GM10266 (cell line): ENCODE results near the gene MKS1.

ENCODE experiments used
- DNase-seq: peaks from one replicate; pipeline ENCODE4 v3.0.0; 2012; ENCODE audit errors: extremely low spot score
- TF ChIP-seq, protein P1 (sequence below): IDR thresholded peaks from 2 replicates; pipeline ENCODE4 v1.5.1; 2012; ENCODE audit warnings: mild to moderate bottlenecking, low read depth; ENCODE audit not compliant: control insufficient read depth, insufficient read depth; ENCODE audit errors: missing control alignments

MKS1 gene

GRCh38 chr17:58191241-58191896 is 27.7 kb downstream of the MKS1 start:
- DNase-seq = no peak
- TF ChIP-seq, protein P1, sequence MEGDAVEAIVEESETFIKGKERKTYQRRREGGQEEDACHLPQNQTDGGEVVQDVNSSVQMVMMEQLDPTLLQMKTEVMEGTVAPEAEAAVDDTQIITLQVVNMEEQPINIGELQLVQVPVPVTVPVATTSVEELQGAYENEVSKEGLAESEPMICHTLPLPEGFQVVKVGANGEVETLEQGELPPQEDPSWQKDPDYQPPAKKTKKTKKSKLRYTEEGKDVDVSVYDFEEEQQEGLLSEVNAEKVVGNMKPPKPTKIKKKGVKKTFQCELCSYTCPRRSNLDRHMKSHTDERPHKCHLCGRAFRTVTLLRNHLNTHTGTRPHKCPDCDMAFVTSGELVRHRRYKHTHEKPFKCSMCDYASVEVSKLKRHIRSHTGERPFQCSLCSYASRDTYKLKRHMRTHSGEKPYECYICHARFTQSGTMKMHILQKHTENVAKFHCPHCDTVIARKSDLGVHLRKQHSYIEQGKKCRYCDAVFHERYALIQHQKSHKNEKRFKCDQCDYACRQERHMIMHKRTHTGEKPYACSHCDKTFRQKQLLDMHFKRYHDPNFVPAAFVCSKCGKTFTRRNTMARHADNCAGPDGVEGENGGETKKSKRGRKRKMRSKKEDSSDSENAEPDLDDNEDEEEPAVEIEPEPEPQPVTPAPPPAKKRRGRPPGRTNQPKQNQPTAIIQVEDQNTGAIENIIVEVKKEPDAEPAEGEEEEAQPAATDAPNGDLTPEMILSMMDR = no peak

- TF ChIP-seq, protein P1 = no peak
- no peak for DNase-seq
Measured at GRCh38 chr17:58189436-58190146, 29.5 kb downstream of the MKS1 start.

DNA sequence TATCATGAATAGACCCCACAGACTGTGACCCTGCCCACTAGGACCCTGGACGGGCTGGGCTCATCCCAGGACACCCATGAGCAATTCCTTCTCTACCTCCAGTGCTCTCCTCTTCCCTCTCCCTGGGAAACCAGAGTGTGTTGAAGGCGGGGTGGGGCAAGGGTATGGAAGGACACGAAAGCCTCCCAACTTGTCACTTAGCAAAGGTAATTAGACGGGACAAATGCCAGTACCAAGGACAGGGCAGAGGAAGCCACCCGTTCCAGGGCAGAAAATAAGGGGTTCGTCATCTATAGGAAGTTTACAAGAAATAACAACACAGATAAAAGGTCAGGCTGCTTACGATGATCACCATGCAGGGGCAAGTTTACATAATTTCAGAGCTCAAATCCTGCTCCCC is 31.4 kb downstream of the MKS1 start:
- TF ChIP-seq, protein P1 = no peak
- no peak for DNase-seq

DNA sequence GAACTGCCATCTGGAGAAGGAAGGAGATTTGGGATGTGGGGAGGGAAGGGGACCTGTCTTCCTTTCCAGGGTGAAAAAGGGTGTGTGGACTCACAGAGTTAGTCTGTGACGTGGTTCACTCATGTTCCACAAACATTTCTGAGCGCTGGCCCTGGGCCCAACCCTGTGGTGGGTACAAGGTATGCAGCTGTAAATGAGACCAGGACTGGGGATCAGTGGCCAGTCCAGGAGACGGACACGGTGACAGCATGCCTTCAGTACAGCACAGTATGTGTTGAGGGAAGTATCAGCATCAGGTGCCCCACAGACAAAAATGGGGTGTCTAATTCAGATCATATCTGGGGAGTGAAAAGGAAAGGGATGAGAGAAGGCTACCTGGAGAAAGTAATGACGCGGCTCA is 32.0 kb downstream of the MKS1 start:
- DNase-seq = no peak
- TF ChIP-seq, protein P1 = no peak

- DNase-seq = no peak
- TF ChIP-seq, protein P1 = no peak
Measured at GRCh38 chr17:58186591-58186990, 32.5 kb downstream of the MKS1 start.

- TF ChIP-seq, protein P1 = no peak
- no peak for DNase-seq
Measured at GRCh38 chr17:58184986-58185761, 33.9 kb downstream of the MKS1 start.

- TF ChIP-seq, protein P1 = no peak
- DNase-seq = no peak
Measured at GRCh38 chr17:58184308-58184985, 34.6 kb downstream of the MKS1 start.
